ENCODE data around the gene UBE2M. TPM values are rescaled to one million over a fixed set of nuclear protein-coding genes. Genes with fewer than 3 reads are reported as not detected.

The UBE2M gene
- total RNA-seq, 4 donors from 2014 or later = 18.4 to 38.2 (median 29.4) TPM

- peak; percentile 99 to 100 for DNase-seq (ENCODE audit: low spot score in 2 of 2)
- TF ChIP-seq, protein P1, sequence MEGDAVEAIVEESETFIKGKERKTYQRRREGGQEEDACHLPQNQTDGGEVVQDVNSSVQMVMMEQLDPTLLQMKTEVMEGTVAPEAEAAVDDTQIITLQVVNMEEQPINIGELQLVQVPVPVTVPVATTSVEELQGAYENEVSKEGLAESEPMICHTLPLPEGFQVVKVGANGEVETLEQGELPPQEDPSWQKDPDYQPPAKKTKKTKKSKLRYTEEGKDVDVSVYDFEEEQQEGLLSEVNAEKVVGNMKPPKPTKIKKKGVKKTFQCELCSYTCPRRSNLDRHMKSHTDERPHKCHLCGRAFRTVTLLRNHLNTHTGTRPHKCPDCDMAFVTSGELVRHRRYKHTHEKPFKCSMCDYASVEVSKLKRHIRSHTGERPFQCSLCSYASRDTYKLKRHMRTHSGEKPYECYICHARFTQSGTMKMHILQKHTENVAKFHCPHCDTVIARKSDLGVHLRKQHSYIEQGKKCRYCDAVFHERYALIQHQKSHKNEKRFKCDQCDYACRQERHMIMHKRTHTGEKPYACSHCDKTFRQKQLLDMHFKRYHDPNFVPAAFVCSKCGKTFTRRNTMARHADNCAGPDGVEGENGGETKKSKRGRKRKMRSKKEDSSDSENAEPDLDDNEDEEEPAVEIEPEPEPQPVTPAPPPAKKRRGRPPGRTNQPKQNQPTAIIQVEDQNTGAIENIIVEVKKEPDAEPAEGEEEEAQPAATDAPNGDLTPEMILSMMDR (IDR thresholded peaks at IDR 0.05) = peak in 2 of 5 experiments; percentile 68 to 73
- TF ChIP-seq POLR2A (IDR thresholded peaks at IDR 0.05) = peak in 1 of 2 donors; percentile 47
- peak; percentile 32 to 81 for TF ChIP-seq EP300 (IDR thresholded peaks at IDR 0.05)
- Histone ChIP-seq H3K4me3 (peak within 1 kb of the TSS; percentile 42 to 74 (median 59)), H3K4me1 (peaks cover 0 to 47% (median 17%) of the 10 kb centered on the region in 4 donors), H3K27ac (peak within 1 kb of the TSS; percentile 87 to 99 (median 96)), H3K27me3 (no peaks in the 10 kb centered on the region), H3K9me3 (no peaks in the 10 kb centered on the region), H3K36me3 (peaks cover 0 to 34% (median 0%) of the 10 kb centered on the region in 3 donors)
- WGBS, 2 donors = 0 to 1% methylated on average over 65 to 71 of the region's 75 CpGs
These were observed 14.6 kb upstream of the UBE2M start, which contains the start of gene MZF1 for GRCh38 chr19:58572818-58573657. Gene MZF1, minus strand, starts transcription at chr19:58573335. Its CDS starts 1,946 bp downstream, at chr19:58571389.

GRCh38 chr19:58572026-58572817 is 13.8 kb upstream of the UBE2M start:
- Histone ChIP-seq H3K4me1 (peaks cover 0 to 39% (median 17%) of the 10 kb centered on the region in 4 donors), H3K4me3 (peak overlapping the region; percentile 37 to 74 (median 59)), H3K36me3 (peaks cover 0 to 39% (median 0%) of the 10 kb centered on the region in 3 donors), H3K27me3 (no peaks in the 10 kb centered on the region), H3K9me3 (no peaks in the 10 kb centered on the region), H3K27ac (peak overlapping the region; percentile 87 to 99 (median 96))
- TF ChIP-seq POLR2A (IDR thresholded peaks at IDR 0.05) (no peak), EP300 (IDR thresholded peaks at IDR 0.05) (peak in 1 of 2 donors; percentile 10)
- TF ChIP-seq, protein P1 (IDR thresholded peaks at IDR 0.05) = no peak
- 42 to 43% methylated on average over 24 of the region's 24 CpGs for WGBS, 2 donors
- peak in 1 of 2 donors; percentile 20 for DNase-seq (ENCODE audit: low spot score in 2 of 2)

GRCh38 chr19:58571575-58571947 is 13.2 kb upstream of the UBE2M start:
- peaks cover 0 to 46% (median 0%) of the 10 kb centered on the region in 3 donors for H3K36me3 ChIP-seq
- H3K27ac ChIP-seq = peak overlapping the region in 1 of 4 donors; percentile 99
- peaks cover 0 to 33% (median 16%) of the 10 kb centered on the region in 4 donors for H3K4me1 ChIP-seq
- 92 to 97% methylated on average over 8 of the region's 8 CpGs for WGBS, 2 donors
- no peak overlapping the region for H3K4me3 ChIP-seq
- DNase-seq (ENCODE audit: low spot score in 2 of 2) = peak in 1 of 2 donors; percentile 8
- no peaks in the 10 kb centered on the region for H3K9me3 ChIP-seq
- no peaks in the 10 kb centered on the region for H3K27me3 ChIP-seq
- TF ChIP-seq, protein P1 (IDR thresholded peaks at IDR 0.05) = no peak
- no peak for TF ChIP-seq POLR2A (IDR thresholded peaks at IDR 0.05)
- TF ChIP-seq EP300 (IDR thresholded peaks at IDR 0.05) = no peak

DNA sequence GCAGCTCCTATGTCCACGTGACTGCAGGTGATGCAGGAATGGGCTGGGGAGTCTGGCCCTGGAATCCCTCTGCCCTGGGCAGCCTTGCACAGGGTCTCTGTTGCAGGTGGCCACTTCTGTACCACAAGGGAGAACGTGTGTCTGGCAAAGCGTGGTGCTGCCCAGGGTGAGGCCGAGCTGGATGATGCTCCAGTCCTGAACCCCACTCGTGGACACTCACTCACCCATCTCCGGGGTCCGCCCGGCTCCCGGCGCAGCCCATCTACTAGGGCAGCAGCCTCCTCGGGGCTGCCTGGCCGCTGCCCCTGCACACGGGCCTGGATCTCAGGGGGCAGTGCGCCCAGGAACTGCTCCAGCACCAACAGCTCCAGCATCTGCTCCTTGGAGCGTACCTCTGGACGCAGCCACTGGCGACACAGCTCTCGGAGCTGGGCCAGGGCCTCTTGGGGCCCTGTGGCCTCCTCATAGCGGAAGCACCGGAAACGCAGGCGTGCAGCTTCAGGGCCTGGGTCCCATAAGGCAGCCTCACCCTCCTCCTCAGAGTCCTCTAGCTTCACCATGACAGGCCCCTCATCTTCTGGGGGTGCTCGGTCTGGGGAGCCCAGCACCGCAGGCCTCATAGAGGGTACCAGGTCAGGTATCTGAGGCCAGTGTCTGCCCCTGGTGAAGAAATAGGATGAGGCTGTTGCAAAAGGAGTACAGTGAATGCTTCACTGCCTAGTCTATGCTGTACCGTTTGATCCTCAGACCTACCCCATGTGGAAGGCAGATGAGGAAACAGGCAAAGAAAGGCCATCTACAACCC is 12.6 kb upstream of the UBE2M start:
- TF ChIP-seq, protein P1 (IDR thresholded peaks at IDR 0.05) = no peak
- TF ChIP-seq POLR2A (IDR thresholded peaks at IDR 0.05) (no peak), EP300 (IDR thresholded peaks at IDR 0.05) (no peak)
- peak in 1 of 2 donors; percentile 12 for DNase-seq (ENCODE audit: low spot score in 2 of 2)
- 92 to 95% methylated on average over 18 of the region's 25 CpGs for WGBS, 2 donors

More for the DNA sequence above, 12.6 kb upstream of the UBE2M start:
- Histone ChIP-seq H3K27ac (no peak overlapping the region), H3K36me3 (peaks cover 0 to 52% (median 0%) of the 10 kb centered on the region in 3 donors), H3K4me3 (no peak overlapping the region), H3K27me3 (no peaks in the 10 kb centered on the region), H3K9me3 (no peaks in the 10 kb centered on the region), H3K4me1 (peaks cover 0 to 27% (median 15%) of the 10 kb centered on the region in 4 donors)
